GM12875 (cell line): Measurements from ENCODE around the gene ARHGAP31.
"Not testable (repeated sequence)": the region's sequence is repeated elsewhere in the genome, so short reads cannot be mapped to it uniquely, and the experiment has no call there.

Experiments used
- H3K4me3 ChIP-seq: one replicate; pipeline ENCODE4 v1.5.1; 2011; ENCODE audit warnings: low read depth, low read length, control low read depth
- TF ChIP-seq, protein P1 (sequence below): IDR thresholded peaks from 2 replicates; pipeline ENCODE4 v1.5.1; 2011; ENCODE audit warnings: low read depth, mild to moderate bottlenecking, control low read depth, inconsistent platforms, low read length, moderate library complexity, borderline replicate concordance; ENCODE audit not compliant: insufficient read depth

ARHGAP31 gene

GRCh38 chr3:119367000-119367399 lies 72.8 kb downstream of the ARHGAP31 start:
- TF ChIP-seq, protein P1, sequence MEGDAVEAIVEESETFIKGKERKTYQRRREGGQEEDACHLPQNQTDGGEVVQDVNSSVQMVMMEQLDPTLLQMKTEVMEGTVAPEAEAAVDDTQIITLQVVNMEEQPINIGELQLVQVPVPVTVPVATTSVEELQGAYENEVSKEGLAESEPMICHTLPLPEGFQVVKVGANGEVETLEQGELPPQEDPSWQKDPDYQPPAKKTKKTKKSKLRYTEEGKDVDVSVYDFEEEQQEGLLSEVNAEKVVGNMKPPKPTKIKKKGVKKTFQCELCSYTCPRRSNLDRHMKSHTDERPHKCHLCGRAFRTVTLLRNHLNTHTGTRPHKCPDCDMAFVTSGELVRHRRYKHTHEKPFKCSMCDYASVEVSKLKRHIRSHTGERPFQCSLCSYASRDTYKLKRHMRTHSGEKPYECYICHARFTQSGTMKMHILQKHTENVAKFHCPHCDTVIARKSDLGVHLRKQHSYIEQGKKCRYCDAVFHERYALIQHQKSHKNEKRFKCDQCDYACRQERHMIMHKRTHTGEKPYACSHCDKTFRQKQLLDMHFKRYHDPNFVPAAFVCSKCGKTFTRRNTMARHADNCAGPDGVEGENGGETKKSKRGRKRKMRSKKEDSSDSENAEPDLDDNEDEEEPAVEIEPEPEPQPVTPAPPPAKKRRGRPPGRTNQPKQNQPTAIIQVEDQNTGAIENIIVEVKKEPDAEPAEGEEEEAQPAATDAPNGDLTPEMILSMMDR: no peak

GRCh38 chr3:119368298-119368697 lies 74.1 kb downstream of the ARHGAP31 start:
- no peak overlapping the region for H3K4me3 ChIP-seq
- TF ChIP-seq, protein P1: no peak

More at GRCh38 chr3:119367000-119367399, 72.8 kb downstream of the ARHGAP31 start:
- no peak overlapping the region for H3K4me3 ChIP-seq

- H3K4me3 ChIP-seq: not testable (repeated sequence)
These were observed 77.6 kb downstream of the ARHGAP31 start for GRCh38 chr3:119371786-119372185.

DNA sequence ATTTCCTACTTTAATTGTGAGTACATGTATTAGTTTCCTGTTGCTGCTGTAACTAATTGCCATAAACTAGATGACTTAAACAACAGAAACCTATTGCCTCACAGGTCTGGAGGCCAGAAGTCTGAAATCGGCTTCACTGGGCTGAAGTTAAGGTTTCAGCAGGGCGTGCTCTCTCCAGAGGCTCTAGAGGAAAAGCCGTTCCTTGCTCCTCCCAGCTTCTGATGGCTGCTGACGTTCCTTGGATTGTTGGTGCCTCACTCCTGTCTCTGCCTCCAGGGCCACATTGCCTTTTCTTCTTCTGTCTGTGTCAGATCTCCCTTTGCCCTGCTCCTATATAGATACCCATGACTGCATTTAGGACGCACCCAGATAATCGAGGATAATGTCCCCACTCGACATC lies 80.9 kb downstream of the ARHGAP31 start:
- TF ChIP-seq, protein P1: no peak
- no peak overlapping the region for H3K4me3 ChIP-seq

- TF ChIP-seq, protein P1: no peak
- no peak overlapping the region for H3K4me3 ChIP-seq
These were observed 81.3 kb downstream of the ARHGAP31 start for GRCh38 chr3:119375510-119375909.

GRCh38 chr3:119376758-119377157 lies 82.6 kb downstream of the ARHGAP31 start:
- TF ChIP-seq, protein P1: no peak

GRCh38 chr3:119378259-119378803 lies 84.1 kb downstream of the ARHGAP31 start:
- TF ChIP-seq, protein P1: no peak

More at GRCh38 chr3:119376758-119377157, 82.6 kb downstream of the ARHGAP31 start:
- no peak overlapping the region for H3K4me3 ChIP-seq

DNA sequence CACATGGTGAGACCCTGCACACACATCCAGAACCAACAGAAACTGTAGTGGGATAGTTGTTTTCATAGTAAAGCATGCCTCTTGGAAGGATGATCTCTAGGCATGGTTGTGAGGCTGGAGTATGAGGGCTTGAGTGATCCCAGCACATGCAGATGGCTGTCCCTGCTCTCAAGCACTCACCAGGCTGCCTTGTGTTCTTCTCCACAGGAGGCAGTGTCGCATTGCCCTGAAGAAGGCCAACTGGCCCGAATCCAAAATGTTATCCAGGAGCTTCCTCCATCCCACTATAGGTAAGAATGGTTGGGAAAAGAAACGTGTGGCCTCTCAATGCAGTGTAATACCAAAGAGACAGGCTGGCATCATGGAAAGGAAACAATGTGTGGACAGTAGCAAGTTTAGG lies 86.5 kb downstream of the ARHGAP31 start:
- H3K4me3 ChIP-seq: no peak overlapping the region
- TF ChIP-seq, protein P1: no peak

More at GRCh38 chr3:119378259-119378803, 84.1 kb downstream of the ARHGAP31 start:
- H3K4me3 ChIP-seq: no peak overlapping the region
